SU-DHL-6 (cell line): ENCODE data around the gene RAPGEF3.

Source experiments
- H2AFZ ChIP-seq: fragments of 200-600 bp; sonication (generic); 2 replicates; pipeline ENCODE4 v1.6.1; 2014; ENCODE audit warnings: low read depth, mild to moderate bottlenecking, moderate library complexity, mixed read lengths, antibody characterized with exemption, low read length; ENCODE audit not compliant: severe bottlenecking
- H3F3A ChIP-seq: fragments of 200-600 bp; shearing (Covaris generic); 2 replicates; pipeline ENCODE4 v1.6.0; 2016; ENCODE audit warnings: antibody characterized with exemption, mild to moderate bottlenecking; ENCODE audit not compliant: insufficient read depth
- H3K27ac ChIP-seq: fragments of 200-600 bp; sonication (generic); 2 replicates; pipeline ENCODE4 v1.5.1; 2016; ENCODE audit warnings: low read depth, mild to moderate bottlenecking, low read length, moderate library complexity, mixed read lengths
- H3K27me3 ChIP-seq: fragments of 200-600 bp; sonication (generic), shearing (Covaris generic); 2 replicates; pipeline ENCODE4 v1.6.0; 2014; ENCODE audit warnings: mild to moderate bottlenecking, low read length
- H3K36me3 ChIP-seq: fragments of 200-600 bp; sonication (generic); 2 replicates; pipeline ENCODE4 v1.6.1; 2014; ENCODE audit warnings: mild to moderate bottlenecking, low read length, mixed read lengths
- H3K4me2 ChIP-seq: fragments of 300-600, 200-600 bp; shearing (Covaris generic), sonication (generic); 2 replicates; pipeline ENCODE4 v1.6.0; 2014; ENCODE audit warnings: low read length, low read depth, mild to moderate bottlenecking; ENCODE audit not compliant: poor library complexity, severe bottlenecking
- H3K4me3 ChIP-seq: fragments of 200-600 bp; sonication (generic); 2 replicates; pipeline ENCODE4 v1.5.1; 2014; ENCODE audit warnings: antibody characterized with exemption, low read length, mild to moderate bottlenecking, mixed read lengths; ENCODE audit not compliant: insufficient read depth, poor library complexity, severe bottlenecking
- H3K79me2 ChIP-seq: fragments of 200-600 bp; sonication (generic); 2 replicates; pipeline ENCODE4 v1.6.1; 2014; ENCODE audit warnings: mild to moderate bottlenecking, low read length, moderate library complexity; ENCODE audit not compliant: insufficient read depth
- H3K9ac ChIP-seq: fragments of 200-600 bp; sonication (generic); 2 replicates; pipeline ENCODE4 v1.7.0; 2014; ENCODE audit warnings: mild to moderate bottlenecking, low read length
- H3K9me2 ChIP-seq: fragments of 200-600 bp; sonication (generic); replicated peaks from 2 replicates; pipeline ENCODE4 v1.6.1; 2014; ENCODE audit warnings: low read length; ENCODE audit not compliant: insufficient read depth
- H3K9me3 ChIP-seq: fragments of 200-600 bp; sonication (generic); 2 replicates; pipeline ENCODE4 v1.6.1; 2014; ENCODE audit warnings: low read length, mixed read lengths; ENCODE audit not compliant: insufficient read depth
- H4K20me1 ChIP-seq: fragments of 200-600 bp; sonication (generic); 2 replicates; pipeline ENCODE4 v1.6.1; 2014; ENCODE audit warnings: low read depth, mild to moderate bottlenecking, antibody characterized with exemption, low read length, moderate library complexity, mixed read lengths
- CTCF ChIP-seq: fragments of 200-600 bp; sonication (generic); IDR thresholded peaks from one replicate; pipeline ENCODE4 v1.5.1; 2017; ENCODE audit warnings: antibody characterized with exemption, mild to moderate bottlenecking, low read length, moderate library complexity; ENCODE audit not compliant: insufficient read depth, poor library complexity, severe bottlenecking
- EZH2phosphoT487 ChIP-seq: fragments of 200-600 bp; sonication (generic), shearing (Covaris generic); conservative IDR thresholded peaks from 2 replicates; pipeline ENCODE4 v1.6.1; 2018; ENCODE audit warnings: mild to moderate bottlenecking, antibody characterized with exemption, low read length, moderate library complexity, mixed read lengths

Gene RAPGEF3

GRCh38 chr12:47714826-47715386, 43.8 kb downstream of the RAPGEF3 start:
- no peak overlapping the region for H3K4me2 ChIP-seq
- no peaks in the 10 kb centered on the region for H3K27me3 ChIP-seq
- no peak overlapping the region for H3K27ac ChIP-seq
- H2AFZ ChIP-seq, result no peak overlapping the region
- H3K9ac ChIP-seq, result no peak overlapping the region
- H3K36me3 ChIP-seq, result no peaks in the 10 kb centered on the region
- no peaks in the 10 kb centered on the region for H3F3A ChIP-seq
- TF ChIP-seq EZH2phosphoT487, result no peak
- TF ChIP-seq CTCF, result no peak
- no peaks in the 10 kb centered on the region for H3K9me2 ChIP-seq
- no peaks in the 10 kb centered on the region for H4K20me1 ChIP-seq
- H3K9me3 ChIP-seq, result no peaks in the 10 kb centered on the region
- H3K79me2 ChIP-seq, result no peaks in the 10 kb centered on the region
- no peak overlapping the region for H3K4me3 ChIP-seq

GRCh38 chr12:47712171-47712570, 46.5 kb downstream of the RAPGEF3 start:
- TF ChIP-seq CTCF (no peak), EZH2phosphoT487 (no peak)
- H3K9ac ChIP-seq, result no peak overlapping the region
- H3K9me3 ChIP-seq, result no peaks in the 10 kb centered on the region
- no peak overlapping the region for H3K4me2 ChIP-seq
- H3K27ac ChIP-seq, result no peak overlapping the region
- no peak overlapping the region for H2AFZ ChIP-seq
- H3K79me2 ChIP-seq, result no peaks in the 10 kb centered on the region
- peaks cover 8% of the 10 kb centered on the region; the same call in 1 of the 2 replicates for H3F3A ChIP-seq
- no peaks in the 10 kb centered on the region for H4K20me1 ChIP-seq
- H3K4me3 ChIP-seq, result no peak overlapping the region
- no peaks in the 10 kb centered on the region for H3K27me3 ChIP-seq
- H3K36me3 ChIP-seq, result no peaks in the 10 kb centered on the region
- H3K9me2 ChIP-seq, result no peaks in the 10 kb centered on the region

- no peak for TF ChIP-seq CTCF
- TF ChIP-seq EZH2phosphoT487, result no peak
These were observed 47.2 kb downstream of the RAPGEF3 start for GRCh38 chr12:47711448-47711847.

More at GRCh38 chr12:47711448-47711847, 47.2 kb downstream of the RAPGEF3 start:
- Histone ChIP-seq H3K9me3 (no peaks in the 10 kb centered on the region), H3F3A (peaks cover 8% of the 10 kb centered on the region; the same call in 1 of the 2 replicates), H3K9ac (no peak overlapping the region), H3K4me3 (no peak overlapping the region), H3K9me2 (no peaks in the 10 kb centered on the region), H4K20me1 (no peaks in the 10 kb centered on the region), H3K36me3 (no peaks in the 10 kb centered on the region), H3K27me3 (no peaks in the 10 kb centered on the region), H3K79me2 (no peaks in the 10 kb centered on the region), H2AFZ (no peak overlapping the region), H3K27ac (no peak overlapping the region), H3K4me2 (no peak overlapping the region)
